ENCODE data around the gene PADI2.

- TF ChIP-seq CTCF (conservative IDR thresholded peaks at IDR 0.05) = no peak
- no peak for TF ChIP-seq EZH2 (IDR thresholded peaks at IDR 0.05; ENCODE audit: low read depth)
Measured at GRCh38 chr1:17110555-17110926, 8.7 kb downstream of the PADI2 start.

Measured in PC-9 (cell line).